ENCODE results near the gene PICK1. TPM values are rescaled to one million over a fixed set of nuclear protein-coding genes. Genes with fewer than 3 reads are reported as not detected.

PICK1 gene
- total and polyA plus RNA-seq, 2 of the 4 experiments (the other 2 are of a cell fraction): 16.5 to 21.0 TPM

DNA sequence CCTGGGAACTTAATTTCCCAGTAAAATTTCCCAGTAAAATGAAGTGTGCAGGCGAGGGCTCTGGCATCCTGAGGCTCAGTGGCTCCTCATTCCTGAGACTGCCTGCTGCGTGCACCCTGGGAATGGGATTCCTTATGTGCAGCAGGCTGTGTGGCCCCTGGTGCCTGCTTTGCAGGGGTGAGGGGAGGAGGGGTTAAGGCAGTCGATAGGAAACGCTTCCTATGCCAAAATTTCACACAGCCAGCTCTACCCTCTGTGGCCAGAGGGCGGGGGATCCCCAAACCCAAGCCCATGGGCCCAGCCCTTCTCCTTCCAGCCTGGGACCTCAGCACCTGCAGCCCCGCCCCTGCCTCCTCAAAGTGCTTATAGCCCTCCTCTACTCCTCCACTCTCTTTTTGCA, 65.4 kb downstream of the PICK1 start:
- Histone ChIP-seq H2BK5ac (ENCODE audit: low read depth, low read length, poor library complexity, severe bottlenecking) (no peak overlapping the region), H2BK120ac (ENCODE audit: low read depth, low read length) (no peak overlapping the region), H2BK20ac (ENCODE audit: low read depth, low read length) (no peak overlapping the region), H3K79me1 (ENCODE audit: low read depth in 1 of 2, low read length in 2 of 2) (no peaks in the 10 kb centered on the region), H3K4me1 (ENCODE audit: control insufficient read depth, insufficient read depth, low read length) (no peaks in the 10 kb centered on the region), H4K20me1 (ENCODE audit: insufficient read depth, low read length) (no peaks in the 10 kb centered on the region), H3K18ac (ENCODE audit: low read depth, low read length) (no peak overlapping the region), H3K23ac (ENCODE audit: low read depth, low read length) (no peak overlapping the region), H3K9ac (ENCODE audit: low read depth, low read length) (no peak overlapping the region), H3K36me3 (ENCODE audit: control insufficient read depth, insufficient read depth, low read length) (no peaks in the 10 kb centered on the region), H4K5ac (ENCODE audit: low read depth, low read length) (no peak overlapping the region), H4K8ac (ENCODE audit: low read depth in 2 of 2, low read length in 2 of 2) (no peak overlapping the region), H3K56ac (ENCODE audit: extremely low read depth, insufficient read depth, low read length) (no peak overlapping the region), H4K91ac (ENCODE audit: insufficient read depth, low read depth, low read length) (no peak overlapping the region), H2AFZ (replicated peaks; ENCODE audit: low read length, poor library complexity) (peak overlapping the region; percentile 49), H2AK9ac (replicated peaks; ENCODE audit: low read depth, low read length, poor library complexity) (no peak overlapping the region), H3K9me1 (ENCODE audit: insufficient read depth, low read length) (peaks cover 4% of the 10 kb centered on the region), H3K9me3 (ENCODE audit: control insufficient read depth, insufficient read depth, low read length) (no peaks in the 10 kb centered on the region), H3K4me2 (ENCODE audit: low read depth, low read length) (no peak overlapping the region), H2AK5ac (ENCODE audit: low read depth, low read length) (no peak overlapping the region), H3K14ac (replicated peaks; ENCODE audit: low read depth, low read length) (no peak overlapping the region), H3K27ac (ENCODE audit: insufficient read depth, low read length) (no peak overlapping the region), H3K4me3 (ENCODE audit: insufficient read depth, low read depth, low read length) (no peak overlapping the region), H3K4ac (ENCODE audit: low read depth, low read length) (no peak overlapping the region), H2BK15ac (ENCODE audit: low read depth, low read length) (no peak overlapping the region), H3K27me3 (ENCODE audit: control insufficient read depth, insufficient read depth, low read length) (peaks cover 3% of the 10 kb centered on the region; the same call in 1 of the 2 replicates)
- no peak for TF ChIP-seq SMC3 (IDR thresholded peaks at IDR 0.05; ENCODE audit: low read depth, low read length)
- no peak for TF ChIP-seq RFX5 (IDR thresholded peaks at IDR 0.05; ENCODE audit: low read depth, low read length)
- no peak for TF ChIP-seq MAFK (IDR thresholded peaks at IDR 0.05; ENCODE audit: low read depth, low read length)
- no peak for TF ChIP-seq FOS (IDR thresholded peaks at IDR 0.05; ENCODE audit: low read depth, low read length)
- no peak for TF ChIP-seq NFE2L2 (IDR thresholded peaks at IDR 0.05; ENCODE audit: low read depth, low read length)
- no peak for TF ChIP-seq RCOR1 (IDR thresholded peaks at IDR 0.05; ENCODE audit: insufficient replicate concordance, low read length)
- no peak for TF ChIP-seq CEBPB (IDR thresholded peaks at IDR 0.05; ENCODE audit: low read depth, low read length)
- TF ChIP-seq CHD1 (IDR thresholded peaks at IDR 0.05; ENCODE audit: low read depth, low read length): no peak
- TF ChIP-seq, protein P1, sequence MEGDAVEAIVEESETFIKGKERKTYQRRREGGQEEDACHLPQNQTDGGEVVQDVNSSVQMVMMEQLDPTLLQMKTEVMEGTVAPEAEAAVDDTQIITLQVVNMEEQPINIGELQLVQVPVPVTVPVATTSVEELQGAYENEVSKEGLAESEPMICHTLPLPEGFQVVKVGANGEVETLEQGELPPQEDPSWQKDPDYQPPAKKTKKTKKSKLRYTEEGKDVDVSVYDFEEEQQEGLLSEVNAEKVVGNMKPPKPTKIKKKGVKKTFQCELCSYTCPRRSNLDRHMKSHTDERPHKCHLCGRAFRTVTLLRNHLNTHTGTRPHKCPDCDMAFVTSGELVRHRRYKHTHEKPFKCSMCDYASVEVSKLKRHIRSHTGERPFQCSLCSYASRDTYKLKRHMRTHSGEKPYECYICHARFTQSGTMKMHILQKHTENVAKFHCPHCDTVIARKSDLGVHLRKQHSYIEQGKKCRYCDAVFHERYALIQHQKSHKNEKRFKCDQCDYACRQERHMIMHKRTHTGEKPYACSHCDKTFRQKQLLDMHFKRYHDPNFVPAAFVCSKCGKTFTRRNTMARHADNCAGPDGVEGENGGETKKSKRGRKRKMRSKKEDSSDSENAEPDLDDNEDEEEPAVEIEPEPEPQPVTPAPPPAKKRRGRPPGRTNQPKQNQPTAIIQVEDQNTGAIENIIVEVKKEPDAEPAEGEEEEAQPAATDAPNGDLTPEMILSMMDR (conservative IDR thresholded peaks at IDR 0.05; ENCODE audit: low read depth, low read length): no peak
- no peak for TF ChIP-seq RAD21 (IDR thresholded peaks at IDR 0.05; ENCODE audit: low read length)
- no peak for TF ChIP-seq MAZ (IDR thresholded peaks at IDR 0.05; ENCODE audit: borderline replicate concordance, low read depth, low read length)
- TF ChIP-seq, protein P2, sequence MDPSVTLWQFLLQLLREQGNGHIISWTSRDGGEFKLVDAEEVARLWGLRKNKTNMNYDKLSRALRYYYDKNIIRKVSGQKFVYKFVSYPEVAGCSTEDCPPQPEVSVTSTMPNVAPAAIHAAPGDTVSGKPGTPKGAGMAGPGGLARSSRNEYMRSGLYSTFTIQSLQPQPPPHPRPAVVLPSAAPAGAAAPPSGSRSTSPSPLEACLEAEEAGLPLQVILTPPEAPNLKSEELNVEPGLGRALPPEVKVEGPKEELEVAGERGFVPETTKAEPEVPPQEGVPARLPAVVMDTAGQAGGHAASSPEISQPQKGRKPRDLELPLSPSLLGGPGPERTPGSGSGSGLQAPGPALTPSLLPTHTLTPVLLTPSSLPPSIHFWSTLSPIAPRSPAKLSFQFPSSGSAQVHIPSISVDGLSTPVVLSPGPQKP (IDR thresholded peaks at IDR 0.05; ENCODE audit: borderline replicate concordance, low read depth, low read length): no peak
- TF ChIP-seq, protein P3, sequence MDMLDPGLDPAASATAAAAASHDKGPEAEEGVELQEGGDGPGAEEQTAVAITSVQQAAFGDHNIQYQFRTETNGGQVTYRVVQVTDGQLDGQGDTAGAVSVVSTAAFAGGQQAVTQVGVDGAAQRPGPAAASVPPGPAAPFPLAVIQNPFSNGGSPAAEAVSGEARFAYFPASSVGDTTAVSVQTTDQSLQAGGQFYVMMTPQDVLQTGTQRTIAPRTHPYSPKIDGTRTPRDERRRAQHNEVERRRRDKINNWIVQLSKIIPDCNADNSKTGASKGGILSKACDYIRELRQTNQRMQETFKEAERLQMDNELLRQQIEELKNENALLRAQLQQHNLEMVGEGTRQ (IDR thresholded peaks at IDR 0.05; ENCODE audit: low read depth, low read length): no peak
- no peak for TF ChIP-seq MXI1 (IDR thresholded peaks at IDR 0.05; ENCODE audit: borderline replicate concordance, low read depth, low read length)
- no peak for TF ChIP-seq BHLHE40 (IDR thresholded peaks at IDR 0.05; ENCODE audit: low read depth, low read length)
- no peak for TF ChIP-seq POLR2A (IDR thresholded peaks at IDR 0.05; ENCODE audit: low read depth, low read length)
- in situ Hi-C loops (cut with MboI; ENCODE audit: low sequenced_read_pairs): no loop called here
- 80% methylated on average over 1 of the region's 6 CpGs; no CpG with 5 or more reads in 1 of the 2 experiments for WGBS, 2 experiments (ENCODE audit: extremely low coverage in 2 of 2, insufficient read length in 1 of 2)
- DNase-seq (no peak), ATAC-seq (ENCODE audit: low read depth) (no peak)
- ChIA-PET POLR2A (ENCODE audit: unreplicated experiment) (no interaction called here), CTCF (interaction anchor here (1.4 kb wide), 1 partner anchor 14 kb away, joined by 3 read pairs; no protein-coding TSS in a partner anchor)
- intact Hi-C loops (cut with micrococcal nuclease): no loop called here
- no TSS peak for BruUV-seq (replicated peaks)
- dilution Hi-C loops (cut with HindIII; ENCODE audit: low sequenced_read_pairs, unreplicated experiment): no loop called here

All from IMR-90 (cell line).